ENCODE data around the gene GPR84. TPM values are rescaled to one million over a fixed set of nuclear protein-coding genes. Genes with fewer than 3 reads are reported as not detected.
"Not testable (repeated sequence)": the region's sequence is repeated elsewhere in the genome, so short reads cannot be mapped to it uniquely, and the experiment has no call there.

Gene GPR84
- total RNA-seq, 2 experiments from 2014 or later, result 2.4 to 2.6 TPM

GRCh38 chr12:54329759-54330158, 34.5 kb downstream of the GPR84 start:
- intact Hi-C loops (cut with micrococcal nuclease), result no loop called here
- POLR2A ChIA-PET, result interaction anchor here (1.8 kb wide), 1 partner anchor 41 kb away, joined by 6 read pairs; no protein-coding TSS in a partner anchor
- DNase-seq, result no peak
- H3K27ac Mint-ChIP-seq, result no peak overlapping the region
- H3K4me3 Mint-ChIP-seq, result no peak overlapping the region
- H3K4me1 Mint-ChIP-seq (ENCODE audit: low read depth), result peaks cover 54% of the 10 kb centered on the region
- H3K27me3 Mint-ChIP-seq, result no peaks in the 10 kb centered on the region
- H3K9me3 Mint-ChIP-seq, result no peaks in the 10 kb centered on the region
- H3K36me3 Mint-ChIP-seq, result peaks cover 2% of the 10 kb centered on the region
- CTCF ChIA-PET, result interaction anchor here (1.0 to 3.5 kb wide), 5 partner anchors 28 to 345 kb away, joined by 4 to 11 read pairs (median 5); partner anchors contain the start of gene HOXC10

GRCh38 chr12:54328595-54329337, 35.5 kb downstream of the GPR84 start:
- no peak for DNase-seq
- Mint-ChIP-seq H3K27ac (peak overlapping the region; percentile 71), H3K36me3 (peaks cover 2% of the 10 kb centered on the region), H3K27me3 (no peaks in the 10 kb centered on the region), H3K4me3 (no peak overlapping the region), H3K9me3 (no peaks in the 10 kb centered on the region), H3K4me1 (ENCODE audit: low read depth) (peaks cover 57% of the 10 kb centered on the region)
- POLR2A ChIA-PET, result interaction anchor here (1.8 kb wide), 1 partner anchor 40 kb away, joined by 6 read pairs; no protein-coding TSS in a partner anchor
- intact Hi-C loops (cut with micrococcal nuclease), result no loop called here
- CTCF ChIA-PET, result interaction anchor here (0.7 to 5.6 kb wide), 6 partner anchors 7 to 344 kb away, joined by 3 to 84 read pairs (median 7); partner anchors contain the start of gene HOXC10

GRCh38 chr12:54325442-54326109, 38.7 kb downstream of the GPR84 start:
- Mint-ChIP-seq H3K27ac (peak overlapping the region; percentile 84), H3K4me1 (ENCODE audit: low read depth) (peaks cover 40% of the 10 kb centered on the region), H3K4me3 (peak overlapping the region; percentile 95)
- not testable (repeated sequence) for DNase-seq, H3K36me3 Mint-ChIP-seq, H3K27me3 Mint-ChIP-seq, H3K9me3 Mint-ChIP-seq
- CTCF ChIA-PET, result interaction anchor here (0.7 to 5.6 kb wide), 36 partner anchors 10 to 168 kb away, joined by 3 to 84 read pairs (median 6); partner anchors contain the start of genes CBX5, HNRNPA1 and NFE2
- intact Hi-C loops (cut with micrococcal nuclease), result loop anchor here (1.0 to 2.0 kb wide), 2 partner anchors 43 to 45 kb away; partner anchors contain the start of genes CBX5 and HNRNPA1
- POLR2A ChIA-PET, result interaction anchor here (0.7 to 1.3 kb wide), 7 partner anchors 9 to 74 kb away, joined by 3 to 11 read pairs (median 4); no protein-coding TSS in a partner anchor

- ChIA-PET CTCF (interaction anchor here (0.7 to 5.6 kb wide), 40 partner anchors 11 to 169 kb away, joined by 3 to 84 read pairs (median 5); partner anchors contain the start of genes CBX5, HNRNPA1 and NFE2), POLR2A (interaction anchor here (0.7 to 1.3 kb wide), 8 partner anchors 10 to 73 kb away, joined by 3 to 11 read pairs (median 4); no protein-coding TSS in a partner anchor)
- Mint-ChIP-seq H3K27me3 (no peaks in the 10 kb centered on the region), H3K4me3 (peak within 1 kb of the TSS; percentile 95), H3K9me3 (no peaks in the 10 kb centered on the region), H3K27ac (peak within 1 kb of the TSS; percentile 84), H3K4me1 (ENCODE audit: low read depth) (peaks cover 33% of the 10 kb centered on the region), H3K36me3 (peaks cover 2% of the 10 kb centered on the region)
- DNase-seq, result peak; percentile 97
- intact Hi-C loops (cut with micrococcal nuclease), result loop anchor here (1.0 to 2.0 kb wide), 5 partner anchors 31 to 105 kb away; partner anchors contain the start of genes CBX5 and HNRNPA1
Observed at GRCh38 chr12:54324617-54325441, 39.5 kb downstream of the GPR84 start, which contains the start of gene COPZ1. COPZ1 (plus strand) TSS chr12:54325131; CDS start chr12:54325164, 33 bp downstream.

- no peak for DNase-seq
- intact Hi-C loops (cut with micrococcal nuclease), result no loop called here
- Mint-ChIP-seq H3K4me3 (no peak overlapping the region), H3K36me3 (no peaks in the 10 kb centered on the region), H3K4me1 (ENCODE audit: low read depth) (peaks cover 11% of the 10 kb centered on the region), H3K27me3 (no peaks in the 10 kb centered on the region), H3K27ac (no peak overlapping the region), H3K9me3 (no peaks in the 10 kb centered on the region)
- ChIA-PET CTCF (interaction anchor here (0.9 to 1.8 kb wide), 4 partner anchors 8 to 69 kb away, joined by 3 to 6 read pairs (median 3); no protein-coding TSS in a partner anchor), POLR2A (no interaction called here)
Observed at GRCh38 chr12:54321363-54321762, 42.9 kb downstream of the GPR84 start.

Small RNA genes within 50 kb of the gene (microRNA-seq; reads per million reads assigned to microRNA genes)
- gene MIR148B (ENCODE audit: borderline microRNAs expressed, borderline number of aligned reads, borderline replicate concordance), result 118 reads per million, percentile 66 among the genes with 10 or more reads in this experiment

Other genes with a start within 250 kb of the GPR84 start
- gene SMUG1, start 175.5 kb downstream of the GPR84 start, total RNA-seq, result 10 to 100 TPM; 25.3 to 26.4 TPM
- 100 to 1,000 TPM; 132 to 138 TPM for gene CBX5, start 84.4 kb downstream of the GPR84 start, total RNA-seq
- gene HNRNPA1, start 83.8 kb downstream of the GPR84 start, total RNA-seq, result 1,000 to 10,000 TPM; 2,070 to 2,080 TPM
- gene NFE2, start 63.5 kb downstream of the GPR84 start, total RNA-seq, result not detected
- 100 to 1,000 TPM in 1 of 2 experiments, 10 to 100 TPM in 1; 99.0 to 110 TPM for gene COPZ1, start 39.4 kb downstream of the GPR84 start, total RNA-seq
- 1 to 10 TPM; 1.3 TPM for gene ZNF385A, start 20.2 kb upstream of the GPR84 start, total RNA-seq
- gene ITGA5, start 54.8 kb upstream of the GPR84 start, total RNA-seq, result 10 to 100 TPM; 33.8 to 34.9 TPM
- 10 to 100 TPM; 11.3 to 13.0 TPM for gene GTSF1, start 109.1 kb upstream of the GPR84 start, total RNA-seq
- gene NCKAP1L, start 133.3 kb upstream of the GPR84 start, total RNA-seq, result 100 to 1,000 TPM; 158 to 160 TPM
- gene PDE1B, start 185.1 kb upstream of the GPR84 start, total RNA-seq, result 10 to 100 TPM; 10.4 to 11.1 TPM
- not detected for gene PPP1R1A, start 224.2 kb upstream of the GPR84 start, total RNA-seq

All from activated CD4-positive, alpha-beta memory T cell treated with anti-CD3 and anti-CD28 coated beads for 36 hours (primary cell).